ENCODE measurements around the gene GRIK2. TPM values are rescaled to one million over a fixed set of nuclear protein-coding genes. Genes with fewer than 3 reads are reported as not detected.
"Not testable (repeated sequence)": the region's sequence is repeated elsewhere in the genome, so short reads cannot be mapped to it uniquely, and the experiment has no call there.

The GRIK2 gene
- total and polyA plus RNA-seq, 3 experiments from 2014 or later: not detected

DNA sequence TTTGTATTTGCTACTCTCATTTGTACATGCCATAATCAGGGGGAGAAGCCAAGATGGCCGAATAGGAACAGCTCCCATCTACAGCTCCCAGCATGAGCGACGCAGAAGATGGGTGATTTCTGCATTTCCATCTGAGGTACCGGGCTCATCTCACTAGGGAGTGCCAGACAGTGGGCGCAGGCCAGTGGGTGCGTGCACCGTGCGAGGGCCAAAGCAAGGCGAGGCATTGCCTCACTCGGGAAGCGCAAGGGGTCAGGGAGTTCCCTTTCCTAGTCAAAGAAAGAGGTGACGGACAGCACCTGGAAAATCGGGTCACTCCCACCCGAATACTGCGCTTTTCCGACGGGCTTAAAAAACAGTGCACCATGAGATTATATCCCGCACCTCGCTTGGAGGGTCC is 694.7 kb downstream of the GRIK2 start:
- DNase-seq; H3K9me3 ChIP-seq (ENCODE audit: low read length); H3K27ac Mint-ChIP-seq; CTCF ChIA-PET; H3K27me3 ChIP-seq (ENCODE audit: insufficient read depth, low read length, poor library complexity, severe bottlenecking); POLR2A ChIA-PET; H3K9me3 Mint-ChIP-seq; H3K4me1 ChIP-seq (ENCODE audit: insufficient read depth, low read length); H3K36me3 ChIP-seq (ENCODE audit: insufficient read depth, low read length); H3K4me3 Mint-ChIP-seq; H3K4me1 Mint-ChIP-seq; H3K36me3 Mint-ChIP-seq; H3K4me3 ChIP-seq (ENCODE audit: low read length); H3K27me3 Mint-ChIP-seq; H3K27ac ChIP-seq (ENCODE audit: low read depth, low read length): not testable (repeated sequence)

DNA sequence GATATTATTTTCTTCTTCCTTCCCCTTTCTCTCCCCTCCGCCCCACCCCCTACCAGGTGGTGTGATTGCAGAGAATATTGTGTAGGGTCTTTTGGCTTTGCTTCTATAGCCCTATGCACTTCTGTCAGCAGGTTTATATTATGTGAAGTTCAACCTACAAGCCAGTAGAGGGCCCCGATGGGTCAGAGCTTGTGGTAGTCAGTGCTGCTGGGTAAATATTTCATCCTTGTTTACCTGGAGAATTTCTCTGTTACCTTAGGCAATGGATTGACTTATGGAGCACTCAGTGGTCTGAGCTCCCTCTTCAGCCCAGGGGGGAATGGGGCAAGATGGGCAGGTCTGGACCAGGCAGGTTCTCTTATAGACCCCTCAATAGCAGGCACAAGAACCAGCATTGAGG is 720.9 kb downstream of the GRIK2 start:
- ChIA-PET POLR2A (no interaction called here), CTCF (no interaction called here)
- Mint-ChIP-seq H3K4me1 (no peaks in the 10 kb centered on the region), H3K4me3 (no peak overlapping the region), H3K27ac (no peak overlapping the region), H3K36me3 (no peaks in the 10 kb centered on the region), H3K27me3 (no peaks in the 10 kb centered on the region), H3K9me3 (peaks cover 0 to 8% (median 2%) of the 10 kb centered on the region in 5 donors)
- Histone ChIP-seq H3K9me3 (ENCODE audit: low read length) (no peaks in the 10 kb centered on the region), H3K36me3 (ENCODE audit: insufficient read depth, low read length) (no peaks in the 10 kb centered on the region), H3K27me3 (ENCODE audit: insufficient read depth, low read length, poor library complexity, severe bottlenecking) (no peaks in the 10 kb centered on the region), H3K4me1 (ENCODE audit: insufficient read depth, low read length) (no peaks in the 10 kb centered on the region), H3K27ac (ENCODE audit: low read depth, low read length) (no peak overlapping the region), H3K4me3 (ENCODE audit: low read length) (no peak overlapping the region)
- no peak for DNase-seq

GRCh38 chr6:102115911-102116310 is 722.4 kb downstream of the GRIK2 start:
- H3K4me1 Mint-ChIP-seq: no peaks in the 10 kb centered on the region
- no peaks in the 10 kb centered on the region for H3K4me1 ChIP-seq (ENCODE audit: insufficient read depth, low read length)
- no peaks in the 10 kb centered on the region for H3K36me3 ChIP-seq (ENCODE audit: insufficient read depth, low read length)
- H3K9me3 ChIP-seq (ENCODE audit: low read length): no peaks in the 10 kb centered on the region
- no peaks in the 10 kb centered on the region for H3K27me3 Mint-ChIP-seq
- H3K27me3 ChIP-seq (ENCODE audit: insufficient read depth, low read length, poor library complexity, severe bottlenecking): no peaks in the 10 kb centered on the region
- no peak overlapping the region for H3K4me3 ChIP-seq (ENCODE audit: low read length)
- ChIA-PET CTCF (no interaction called here), POLR2A (no interaction called here)
- H3K27ac ChIP-seq (ENCODE audit: low read depth, low read length): no peak overlapping the region
- peaks cover 0 to 11% (median 2%) of the 10 kb centered on the region in 5 donors for H3K9me3 Mint-ChIP-seq
- no peak overlapping the region for H3K27ac Mint-ChIP-seq
- H3K4me3 Mint-ChIP-seq: no peak overlapping the region
- no peaks in the 10 kb centered on the region for H3K36me3 Mint-ChIP-seq
- no peak for DNase-seq

DNA sequence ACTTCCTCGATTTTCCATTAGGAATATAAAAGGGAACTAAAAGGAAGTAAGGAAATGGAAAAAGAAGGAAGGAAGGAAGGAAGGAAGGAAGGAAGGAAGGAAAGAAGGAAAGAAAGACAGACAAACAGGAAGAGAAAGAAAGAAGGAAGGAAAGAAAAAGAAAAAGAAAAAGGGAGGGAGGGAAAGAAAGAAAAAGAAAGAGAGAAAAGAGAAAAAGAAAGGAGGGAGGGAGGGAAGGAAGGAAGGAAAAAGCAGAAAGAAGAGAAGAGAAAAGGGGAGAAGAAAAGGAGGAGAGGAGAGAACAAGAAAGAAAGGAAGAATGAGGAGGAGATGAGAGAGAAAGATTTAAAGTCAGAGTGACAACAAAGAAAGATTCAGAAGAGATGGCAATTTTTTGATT is 724.5 kb downstream of the GRIK2 start:
- DNase-seq: no peak
- no peak overlapping the region for H3K4me3 ChIP-seq (ENCODE audit: low read length)
- Mint-ChIP-seq H3K4me3 (no peak overlapping the region), H3K27me3 (no peaks in the 10 kb centered on the region), H3K4me1 (no peaks in the 10 kb centered on the region), H3K27ac (no peak overlapping the region), H3K36me3 (no peaks in the 10 kb centered on the region), H3K9me3 (peaks cover 0 to 13% (median 2%) of the 10 kb centered on the region in 5 donors)
- no peaks in the 10 kb centered on the region for H3K9me3 ChIP-seq (ENCODE audit: low read length)
- ChIA-PET CTCF (no interaction called here), POLR2A (no interaction called here)
- H3K4me1 ChIP-seq (ENCODE audit: insufficient read depth, low read length): no peaks in the 10 kb centered on the region
- H3K27me3 ChIP-seq (ENCODE audit: insufficient read depth, low read length, poor library complexity, severe bottlenecking): no peaks in the 10 kb centered on the region
- H3K36me3 ChIP-seq (ENCODE audit: insufficient read depth, low read length): no peaks in the 10 kb centered on the region
- H3K27ac ChIP-seq (ENCODE audit: low read depth, low read length): no peak overlapping the region
